Activated naive CD4-positive, alpha-beta T cell treated with anti-CD3 and anti-CD28 coated beads, Interleukin-2, amount 50 U/mL, for 24 hours (primary cell): ENCODE data around the gene EPB41.

Experiments used
- H3K27ac Mint-ChIP-seq: one replicate; pipeline ENCODE4 v1.8.0; 2021; ENCODE audit warnings: mild to moderate bottlenecking, mixed read lengths
- H3K27me3 Mint-ChIP-seq: one replicate; pipeline ENCODE4 v1.8.0; 2021; ENCODE audit warnings: mixed read lengths
- H3K36me3 Mint-ChIP-seq: one replicate; pipeline ENCODE4 v1.8.0; 2021; ENCODE audit warnings: mixed read lengths
- H3K4me1 Mint-ChIP-seq: one replicate; pipeline ENCODE4 v1.8.0; 2021; ENCODE audit warnings: mixed read lengths
- H3K4me3 Mint-ChIP-seq: one replicate; pipeline ENCODE4 v1.8.0; 2021; ENCODE audit warnings: mild to moderate bottlenecking, mixed read lengths
- H3K9me3 Mint-ChIP-seq: one replicate; pipeline ENCODE4 v1.8.0; 2021; ENCODE audit warnings: mixed read lengths

Gene EPB41

GRCh38 chr1:28902738-28903137 is 11.6 kb upstream of the EPB41 start:
- Mint-ChIP-seq H3K4me3 (no peak overlapping the region), H3K9me3 (no peaks in the 10 kb centered on the region), H3K36me3 (no peaks in the 10 kb centered on the region), H3K27me3 (no peaks in the 10 kb centered on the region), H3K4me1 (peaks cover 23% of the 10 kb centered on the region), H3K27ac (no peak overlapping the region)

- no peak overlapping the region for H3K4me3 Mint-ChIP-seq
- no peaks in the 10 kb centered on the region for H3K9me3 Mint-ChIP-seq
- no peaks in the 10 kb centered on the region for H3K27me3 Mint-ChIP-seq
- no peak overlapping the region for H3K27ac Mint-ChIP-seq
- no peaks in the 10 kb centered on the region for H3K4me1 Mint-ChIP-seq
- H3K36me3 Mint-ChIP-seq = no peaks in the 10 kb centered on the region
Observed at GRCh38 chr1:28905921-28906666, 8.3 kb upstream of the EPB41 start.

GRCh38 chr1:28909198-28909597 is 5.2 kb upstream of the EPB41 start:
- no peaks in the 10 kb centered on the region for H3K9me3 Mint-ChIP-seq
- H3K27me3 Mint-ChIP-seq = no peaks in the 10 kb centered on the region
- no peaks in the 10 kb centered on the region for H3K36me3 Mint-ChIP-seq
- no peak overlapping the region for H3K27ac Mint-ChIP-seq
- no peak overlapping the region for H3K4me3 Mint-ChIP-seq
- peaks cover 8% of the 10 kb centered on the region for H3K4me1 Mint-ChIP-seq

GRCh38 chr1:28910379-28911115 is 3.8 kb upstream of the EPB41 start:
- H3K36me3 Mint-ChIP-seq = no peaks in the 10 kb centered on the region
- H3K4me1 Mint-ChIP-seq = peaks cover 11% of the 10 kb centered on the region
- no peak overlapping the region for H3K4me3 Mint-ChIP-seq
- H3K27me3 Mint-ChIP-seq = no peaks in the 10 kb centered on the region
- no peaks in the 10 kb centered on the region for H3K9me3 Mint-ChIP-seq
- no peak overlapping the region for H3K27ac Mint-ChIP-seq

- H3K27ac Mint-ChIP-seq = peak overlapping the region; percentile 93
- H3K4me1 Mint-ChIP-seq = peaks cover 42% of the 10 kb centered on the region
- H3K27me3 Mint-ChIP-seq = no peaks in the 10 kb centered on the region
- peak overlapping the region; percentile 78 for H3K4me3 Mint-ChIP-seq
- peaks cover 2% of the 10 kb centered on the region for H3K36me3 Mint-ChIP-seq
- no peaks in the 10 kb centered on the region for H3K9me3 Mint-ChIP-seq
Observed at GRCh38 chr1:28913786-28914227, 562 bp upstream of the EPB41 start.

GRCh38 chr1:28915031-28915895 is 894 bp downstream of the EPB41 start:
- Mint-ChIP-seq H3K27ac (peak overlapping the region; percentile 95), H3K9me3 (no peaks in the 10 kb centered on the region), H3K36me3 (peaks cover 2% of the 10 kb centered on the region), H3K4me1 (peaks cover 57% of the 10 kb centered on the region), H3K27me3 (no peaks in the 10 kb centered on the region), H3K4me3 (peak overlapping the region; percentile 87)

DNA sequence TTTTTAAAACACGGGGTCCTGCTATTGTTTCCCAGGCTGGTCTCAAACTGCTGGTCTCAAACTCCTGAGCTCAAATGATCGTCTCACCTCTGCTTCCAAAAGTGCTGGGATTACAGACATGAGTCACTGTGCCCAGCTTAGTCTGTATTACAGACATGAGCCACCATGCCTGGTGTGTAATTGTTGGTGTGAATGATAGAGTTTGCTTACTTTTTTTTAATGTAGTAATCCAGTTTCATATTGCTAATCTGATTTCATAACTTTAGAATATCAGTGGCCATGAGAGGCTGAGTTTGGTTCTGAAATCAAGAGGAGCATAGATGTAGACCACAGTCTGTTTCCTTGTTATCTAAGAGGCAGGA is 3.4 kb downstream of the EPB41 start:
- peaks cover 73% of the 10 kb centered on the region for H3K4me1 Mint-ChIP-seq
- peak overlapping the region; percentile 87 for H3K4me3 Mint-ChIP-seq
- H3K9me3 Mint-ChIP-seq = no peaks in the 10 kb centered on the region
- no peaks in the 10 kb centered on the region for H3K27me3 Mint-ChIP-seq
- peaks cover 2% of the 10 kb centered on the region for H3K36me3 Mint-ChIP-seq
- H3K27ac Mint-ChIP-seq = peak overlapping the region; percentile 95

- peaks cover 4% of the 10 kb centered on the region for H3K36me3 Mint-ChIP-seq
- H3K4me1 Mint-ChIP-seq = peaks cover 79% of the 10 kb centered on the region
- no peaks in the 10 kb centered on the region for H3K27me3 Mint-ChIP-seq
- H3K9me3 Mint-ChIP-seq = no peaks in the 10 kb centered on the region
- peak overlapping the region; percentile 86 for H3K27ac Mint-ChIP-seq
- peak overlapping the region; percentile 56 for H3K4me3 Mint-ChIP-seq
Observed at GRCh38 chr1:28921286-28921869, 7.0 kb downstream of the EPB41 start.

GRCh38 chr1:28925350-28925891 is 11.1 kb downstream of the EPB41 start:
- no peaks in the 10 kb centered on the region for H3K9me3 Mint-ChIP-seq
- no peaks in the 10 kb centered on the region for H3K27me3 Mint-ChIP-seq
- peaks cover 66% of the 10 kb centered on the region for H3K4me1 Mint-ChIP-seq
- H3K27ac Mint-ChIP-seq = peak overlapping the region; percentile 71
- peak overlapping the region; percentile 47 for H3K4me3 Mint-ChIP-seq
- H3K36me3 Mint-ChIP-seq = peaks cover 2% of the 10 kb centered on the region

GRCh38 chr1:28926629-28927265 is 12.4 kb downstream of the EPB41 start:
- Mint-ChIP-seq H3K4me3 (peak overlapping the region; percentile 74), H3K4me1 (peaks cover 66% of the 10 kb centered on the region), H3K27ac (peak overlapping the region; percentile 80), H3K27me3 (no peaks in the 10 kb centered on the region), H3K36me3 (peaks cover 2% of the 10 kb centered on the region), H3K9me3 (no peaks in the 10 kb centered on the region)

- Mint-ChIP-seq H3K4me3 (peak overlapping the region; percentile 74), H3K27me3 (no peaks in the 10 kb centered on the region), H3K36me3 (peaks cover 2% of the 10 kb centered on the region), H3K9me3 (no peaks in the 10 kb centered on the region), H3K4me1 (peaks cover 66% of the 10 kb centered on the region), H3K27ac (peak overlapping the region; percentile 80)
Observed at GRCh38 chr1:28927266-28927647, 12.9 kb downstream of the EPB41 start.

DNA sequence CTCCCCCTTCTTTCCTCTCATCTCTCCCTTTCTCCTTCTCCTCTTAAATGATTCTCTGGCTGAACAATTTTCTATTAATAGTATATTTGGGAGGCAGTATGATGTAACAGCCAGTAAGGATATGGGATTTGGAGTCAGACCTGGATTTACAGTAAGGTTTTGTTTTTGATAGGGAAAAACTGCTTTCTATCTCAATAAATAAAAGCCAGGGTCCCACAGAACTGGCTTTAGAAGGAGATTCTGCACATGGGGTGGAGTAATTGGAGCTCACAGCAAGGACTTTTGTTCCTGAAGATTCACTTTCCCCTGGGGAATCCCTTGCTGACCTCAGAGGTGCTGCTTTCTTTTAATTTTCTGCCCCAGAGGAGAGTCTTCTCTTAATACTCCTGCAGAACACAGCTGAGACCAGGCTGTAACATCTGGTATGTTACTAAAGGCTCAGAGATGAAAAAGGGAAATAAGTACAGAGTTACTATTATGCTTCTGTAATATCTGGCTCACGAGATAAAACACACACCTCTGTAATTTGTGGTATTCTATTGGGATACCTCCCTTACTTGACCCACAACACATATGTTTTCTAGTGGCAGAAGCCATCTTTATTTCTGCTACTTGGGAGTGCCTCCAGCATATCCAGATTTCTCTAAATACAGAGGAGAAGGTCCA is 13.4 kb downstream of the EPB41 start:
- H3K4me1 Mint-ChIP-seq = peaks cover 68% of the 10 kb centered on the region

DNA sequence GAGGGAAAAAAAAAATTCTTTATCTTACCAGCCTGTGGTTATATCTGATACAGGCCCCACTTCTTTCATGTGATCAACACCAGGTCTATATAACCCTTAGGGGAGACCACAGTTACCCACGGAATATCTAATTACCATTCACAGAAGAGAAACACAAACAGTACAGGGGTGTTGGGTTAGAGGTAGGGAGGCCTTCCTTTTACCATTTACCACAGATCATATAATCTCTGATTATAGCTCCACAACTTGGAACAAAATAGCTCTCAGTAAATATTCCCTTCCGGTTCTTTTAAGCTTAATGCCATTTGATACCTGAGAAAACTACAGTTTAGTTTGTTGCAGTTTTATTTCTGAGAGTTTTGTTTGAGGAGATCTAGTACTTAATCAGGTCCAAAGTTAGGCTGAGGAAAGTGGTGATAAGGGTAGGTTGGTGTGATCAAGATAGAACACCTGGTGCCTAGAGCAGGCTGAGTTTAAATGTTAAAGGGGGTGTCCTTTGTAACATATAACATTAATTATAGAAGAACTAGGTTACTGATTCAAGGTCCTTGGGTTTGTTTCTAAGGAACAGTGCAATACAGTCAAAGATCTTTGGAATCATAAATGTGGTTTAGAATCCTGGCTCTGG is 14.1 kb downstream of the EPB41 start:
- H3K36me3 Mint-ChIP-seq = peaks cover under 1% of the 10 kb centered on the region
- no peaks in the 10 kb centered on the region for H3K27me3 Mint-ChIP-seq
- peaks cover 71% of the 10 kb centered on the region for H3K4me1 Mint-ChIP-seq
- peak overlapping the region; percentile 80 for H3K27ac Mint-ChIP-seq
- H3K4me3 Mint-ChIP-seq = peak overlapping the region; percentile 74
- no peaks in the 10 kb centered on the region for H3K9me3 Mint-ChIP-seq

More for the DNA sequence above, 13.4 kb downstream of the EPB41 start:
- peak overlapping the region; percentile 80 for H3K27ac Mint-ChIP-seq
- no peaks in the 10 kb centered on the region for H3K27me3 Mint-ChIP-seq
- peaks cover 2% of the 10 kb centered on the region for H3K36me3 Mint-ChIP-seq
- no peaks in the 10 kb centered on the region for H3K9me3 Mint-ChIP-seq
- H3K4me3 Mint-ChIP-seq = peak overlapping the region; percentile 74

DNA sequence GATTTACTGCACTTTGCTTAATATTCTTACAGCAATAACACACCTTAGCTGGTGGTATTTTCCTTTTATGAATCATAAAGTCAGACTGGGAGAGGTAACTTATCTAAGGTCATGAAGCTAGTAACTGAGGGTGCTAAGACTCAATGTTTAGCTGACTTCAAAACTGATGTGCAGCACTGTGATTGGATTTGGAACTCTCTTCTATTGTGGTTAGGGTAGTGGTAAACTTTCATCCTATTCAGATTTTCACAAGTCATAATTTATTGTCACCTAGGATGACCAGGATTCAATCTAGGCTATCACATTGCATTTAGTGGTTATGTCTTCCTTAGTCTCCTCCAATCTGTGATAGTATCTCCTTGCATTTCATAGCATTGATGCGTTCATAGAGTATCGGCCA is 18.9 kb downstream of the EPB41 start:
- Mint-ChIP-seq H3K27me3 (no peaks in the 10 kb centered on the region), H3K4me3 (peak overlapping the region; percentile 70), H3K9me3 (no peaks in the 10 kb centered on the region), H3K27ac (peak overlapping the region; percentile 66), H3K4me1 (peaks cover 71% of the 10 kb centered on the region), H3K36me3 (peaks cover 4% of the 10 kb centered on the region)
